HepG2 (cell line): ENCODE results near the gene MED9. TPM values are rescaled to one million over a fixed set of nuclear protein-coding genes. Genes with fewer than 3 reads are reported as not detected.

Experiments used
- ARID4A ChIP-seq: sonication (generic); formaldehyde crosslinking; IDR thresholded peaks from 2 replicates; pipeline ENCODE4 v1.5.0; 2020; ENCODE audit warnings: mild to moderate bottlenecking, missing genetic modification reagents, borderline replicate concordance
- EED ChIP-seq: sonication (generic); formaldehyde crosslinking; IDR thresholded peaks from 2 replicates; pipeline ENCODE4 v1.5.0; 2020; ENCODE audit warnings: mild to moderate bottlenecking, missing genetic modification reagents
- MAZ ChIP-seq, 2 experiments: sonication (generic) in 1 of 2; formaldehyde crosslinking in 1 of 2; IDR thresholded peaks; 2 replicates each; pipeline versions ENCODE4 v1.5.0 to v1.6.1; 2012 to 2020; ENCODE audit warnings: low read depth in 2 of 2, mild to moderate bottlenecking in 2 of 2, borderline replicate concordance in 1 of 2, improper control_type of control experiment in 1 of 2, low read length in 1 of 2, missing genetic modification reagents in 1 of 2, moderate library complexity in 1 of 2
- POLR2G ChIP-seq: fragments of 200-400 bp; formaldehyde crosslinking; IDR thresholded peaks from 2 replicates; pipeline ENCODE4 v1.6.1; 2018; ENCODE audit warnings: mild to moderate bottlenecking, low read depth, low read length, moderate library complexity
- TEAD3 ChIP-seq: optimal IDR thresholded peaks from 2 replicates; pipeline ENCODE3; 2016; ENCODE audit warnings: borderline replicate concordance
- ZFP90 ChIP-seq: sonication (generic); formaldehyde crosslinking; IDR thresholded peaks from 2 replicates; pipeline ENCODE4 v1.8.0; 2022; ENCODE audit warnings: missing genetic modification reagents, mild to moderate bottlenecking, inconsistent platforms, borderline replicate concordance
- ZNF225 ChIP-seq: sonication (generic); formaldehyde crosslinking; IDR thresholded peaks from 2 replicates; pipeline ENCODE4 v1.4.0; 2020; ENCODE audit warnings: mild to moderate bottlenecking, missing genetic modification reagents
- ZNF432 ChIP-seq: sonication (generic); formaldehyde crosslinking; IDR thresholded peaks from 2 replicates; pipeline ENCODE4 v1.5.0; 2020; ENCODE audit warnings: missing genetic modification reagents, mild to moderate bottlenecking, borderline replicate concordance
- ZNF687 ChIP-seq: sonication (generic); formaldehyde crosslinking; IDR thresholded peaks from 2 replicates; pipeline ENCODE4 v1.5.1; 2020; ENCODE audit warnings: mild to moderate bottlenecking, missing genetic modification reagents, moderate library complexity
- ZUFSP ChIP-seq: sonication (generic); formaldehyde crosslinking; IDR thresholded peaks from 2 replicates; pipeline ENCODE4 v1.9.0; 2021; ENCODE audit warnings: missing genetic modification reagents, mild to moderate bottlenecking, borderline replicate concordance
- polyA plus RNA-seq, 8 experiments: library from polyadenylated mRNA; depleted of rRNA in 3 of 8; stranded (reverse) in 7 of 8; unstranded in 1 of 8; fragments of >200 nt; fragmentation: Illumina TruSeq in 4 of 8; extraction: Trizol in 4 of 8; gene quantifications; 2 replicates each; pipeline versions ENCODE4 v1.2.1 to v1.2.3, GENCODE V29; 2011 to 2016; ENCODE audit warnings: low read depth in 4 of 8, missing spikeins in 1 of 8, mixed read lengths in 1 of 8; ENCODE audit not compliant: insufficient read depth in 1 of 8
- total RNA-seq, 5 experiments: library from RNA; depleted of rRNA; stranded (reverse); fragments of >200 nt; fragmentation: Illumina TruSeq; extraction: Trizol; gene quantifications; 2 replicates each; pipeline ENCODE4 v1.2.3, GENCODE V29; 2016; ENCODE audit warnings: low read depth in 1 of 5

MED9 gene
- total and polyA plus RNA-seq, 2 of the 13 experiments (the other 11 are each of a cell fraction or from before 2014, with no cell fraction given), result 11.9 to 15.1 TPM

- peak; percentile 82 for TF ChIP-seq ZNF687 (CRISPR knock-in tag)
- no peak for TF ChIP-seq TEAD3
- TF ChIP-seq ZFP90 (CRISPR knock-in tag), result no peak
- TF ChIP-seq MAZ (IDR thresholded peaks at IDR 0.05; ENCODE audit: borderline replicate concordance, low read depth, low read length), result no peak
- TF ChIP-seq MAZ (CRISPR knock-in tag; IDR thresholded peaks at IDR 0.05; ENCODE audit: low read depth), result peak; percentile 38; the same call in 1 of the 2 replicates
- TF ChIP-seq ZNF225 (CRISPR knock-in tag), result 0 out of 2 replicates have a peak, but pooled peaks have one; percentile 73
- TF ChIP-seq ZNF432 (CRISPR knock-in tag), result no peak
- peak; percentile 68; the same call in 1 of the 2 replicates for TF ChIP-seq EED (CRISPR knock-in tag)
- TF ChIP-seq ARID4A (CRISPR knock-in tag), result peak; percentile 8
- no peak for TF ChIP-seq ZUFSP
- TF ChIP-seq POLR2G, result peak; percentile 22; the same call in 1 of the 2 replicates
Observed at GRCh38 chr17:17446666-17447155, 30.1 kb upstream of the MED9 start (continued).
